ENCODE data around the gene TENT5A. TPM values are rescaled to one million over a fixed set of nuclear protein-coding genes. Genes with fewer than 3 reads are reported as not detected.

TENT5A gene
- total RNA-seq, 4 donors from 2014 or later, result 18.4 to 26.6 (median 24.7) TPM

DNA sequence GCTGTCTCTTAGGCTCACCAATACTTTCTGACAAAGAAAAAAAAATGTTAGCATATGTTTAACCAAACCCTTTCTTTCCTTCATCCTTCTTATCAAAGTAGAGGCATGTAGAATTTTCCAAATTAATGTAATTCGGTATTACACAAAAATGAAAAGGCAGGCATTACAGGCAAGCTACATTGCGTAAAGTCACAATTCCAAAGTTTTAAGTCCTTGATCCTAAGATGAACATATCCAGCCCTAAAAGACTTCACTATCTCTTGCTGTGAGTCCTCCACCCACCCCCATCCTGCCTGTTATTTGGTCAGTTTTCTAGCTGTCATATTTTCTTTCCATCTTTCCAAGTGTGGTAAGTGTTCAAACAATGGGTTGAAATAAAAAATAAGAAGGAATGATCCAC is 12.1 kb upstream of the TENT5A start:
- 98 to 99% methylated on average over 2 of the region's 2 CpGs for WGBS, 2 donors
- no peak for DNase-seq (ENCODE audit: low spot score in 2 of 2)
- no peak overlapping the region for H3K4me3 ChIP-seq (ENCODE audit: low read depth, poor library complexity, severe bottlenecking)
- intact Hi-C loops (cut with DNase I; ENCODE audit: low total_unique reads), result no loop called here
- TF ChIP-seq, protein P1, sequence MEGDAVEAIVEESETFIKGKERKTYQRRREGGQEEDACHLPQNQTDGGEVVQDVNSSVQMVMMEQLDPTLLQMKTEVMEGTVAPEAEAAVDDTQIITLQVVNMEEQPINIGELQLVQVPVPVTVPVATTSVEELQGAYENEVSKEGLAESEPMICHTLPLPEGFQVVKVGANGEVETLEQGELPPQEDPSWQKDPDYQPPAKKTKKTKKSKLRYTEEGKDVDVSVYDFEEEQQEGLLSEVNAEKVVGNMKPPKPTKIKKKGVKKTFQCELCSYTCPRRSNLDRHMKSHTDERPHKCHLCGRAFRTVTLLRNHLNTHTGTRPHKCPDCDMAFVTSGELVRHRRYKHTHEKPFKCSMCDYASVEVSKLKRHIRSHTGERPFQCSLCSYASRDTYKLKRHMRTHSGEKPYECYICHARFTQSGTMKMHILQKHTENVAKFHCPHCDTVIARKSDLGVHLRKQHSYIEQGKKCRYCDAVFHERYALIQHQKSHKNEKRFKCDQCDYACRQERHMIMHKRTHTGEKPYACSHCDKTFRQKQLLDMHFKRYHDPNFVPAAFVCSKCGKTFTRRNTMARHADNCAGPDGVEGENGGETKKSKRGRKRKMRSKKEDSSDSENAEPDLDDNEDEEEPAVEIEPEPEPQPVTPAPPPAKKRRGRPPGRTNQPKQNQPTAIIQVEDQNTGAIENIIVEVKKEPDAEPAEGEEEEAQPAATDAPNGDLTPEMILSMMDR (IDR thresholded peaks at IDR 0.05), result no peak
- no peak for TF ChIP-seq POLR2A (IDR thresholded peaks at IDR 0.05)

- WGBS, 2 donors, result 68 to 72% methylated on average over 3 of the region's 3 CpGs
- no peak overlapping the region for H3K4me3 ChIP-seq (ENCODE audit: low read depth, poor library complexity, severe bottlenecking)
- TF ChIP-seq, protein P1 (IDR thresholded peaks at IDR 0.05), result no peak
- no peak for TF ChIP-seq POLR2A (IDR thresholded peaks at IDR 0.05)
- intact Hi-C loops (cut with DNase I; ENCODE audit: low total_unique reads), result no loop called here
- DNase-seq (ENCODE audit: low spot score in 2 of 2), result no peak
These were observed 11.5 kb upstream of the TENT5A start for GRCh38 chr6:81763968-81764367.

DNA sequence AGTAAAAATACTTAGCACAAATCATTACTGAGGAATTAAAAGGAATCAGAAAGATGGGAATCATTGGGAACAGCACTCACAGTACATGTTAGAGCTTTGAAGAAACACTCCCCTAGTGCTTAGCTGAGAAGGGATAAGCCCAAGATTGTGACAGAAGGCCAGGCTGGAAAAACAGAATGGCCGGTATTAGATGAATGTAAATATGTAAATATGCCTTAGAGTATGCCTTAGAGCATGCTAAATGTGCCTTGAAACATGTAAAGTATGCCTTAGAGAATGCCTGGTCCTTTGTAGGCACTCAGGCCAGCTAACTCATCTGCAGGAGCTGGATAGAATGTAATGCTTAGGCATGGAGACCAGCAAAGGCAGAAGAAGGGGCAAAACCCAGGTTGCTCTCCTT is 10.6 kb upstream of the TENT5A start:
- intact Hi-C loops (cut with DNase I; ENCODE audit: low total_unique reads), result no loop called here
- H3K4me3 ChIP-seq (ENCODE audit: low read depth, poor library complexity, severe bottlenecking), result no peak overlapping the region
- TF ChIP-seq, protein P1 (IDR thresholded peaks at IDR 0.05), result no peak
- TF ChIP-seq POLR2A (IDR thresholded peaks at IDR 0.05), result no peak
- no peak for DNase-seq (ENCODE audit: low spot score in 2 of 2)
- 86 to 100% methylated on average over 1 of the region's 1 CpG for WGBS, 2 donors

- intact Hi-C loops (cut with DNase I; ENCODE audit: low total_unique reads), result no loop called here
- TF ChIP-seq POLR2A (IDR thresholded peaks at IDR 0.05), result no peak
- TF ChIP-seq, protein P1 (IDR thresholded peaks at IDR 0.05), result no peak
- H3K4me3 ChIP-seq (ENCODE audit: low read depth, poor library complexity, severe bottlenecking), result no peak overlapping the region
- no peak for DNase-seq (ENCODE audit: low spot score in 2 of 2)
- WGBS, 2 donors, result 65 to 80% methylated on average over 4 of the region's 4 CpGs
These were observed 10.1 kb upstream of the TENT5A start for GRCh38 chr6:81762606-81763005.

DNA sequence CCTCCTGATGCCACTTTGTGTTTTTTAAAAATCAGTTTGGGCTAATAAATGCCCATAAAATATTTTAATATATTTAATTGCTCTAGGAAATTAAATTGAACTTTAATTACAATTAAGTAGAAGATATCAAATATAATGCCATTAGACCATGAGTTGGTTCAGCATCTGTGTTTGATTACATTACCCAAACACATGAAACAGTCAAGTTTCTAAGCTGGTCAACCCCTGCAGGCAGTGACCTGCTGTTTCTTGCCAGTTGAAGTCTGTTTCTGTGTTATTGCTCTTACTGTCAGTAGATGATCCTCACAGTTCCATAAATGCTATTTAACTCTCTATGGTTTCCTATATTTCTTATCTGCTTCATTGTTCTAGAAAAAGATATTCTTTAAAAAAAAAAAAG is 9.7 kb upstream of the TENT5A start:
- no peak for TF ChIP-seq POLR2A (IDR thresholded peaks at IDR 0.05)
- TF ChIP-seq, protein P1 (IDR thresholded peaks at IDR 0.05), result no peak
- no peak for DNase-seq (ENCODE audit: low spot score in 2 of 2)
- intact Hi-C loops (cut with DNase I; ENCODE audit: low total_unique reads), result no loop called here
- H3K4me3 ChIP-seq (ENCODE audit: low read depth, poor library complexity, severe bottlenecking), result no peak overlapping the region

- intact Hi-C loops (cut with DNase I; ENCODE audit: low total_unique reads), result no loop called here
- 68 to 90% methylated on average over 1 of the region's 1 CpG for WGBS, 2 donors
- TF ChIP-seq, protein P1 (IDR thresholded peaks at IDR 0.05), result no peak
- TF ChIP-seq POLR2A (IDR thresholded peaks at IDR 0.05), result no peak
- DNase-seq (ENCODE audit: low spot score in 2 of 2), result no peak
- H3K4me3 ChIP-seq (ENCODE audit: low read depth, poor library complexity, severe bottlenecking), result no peak overlapping the region
These were observed 8.7 kb upstream of the TENT5A start for GRCh38 chr6:81761197-81761596.

All from lower leg skin (tissue), 4 donors.